Measurements from ENCODE around the gene SLC25A13. TPM values are rescaled to one million over a fixed set of nuclear protein-coding genes. Genes with fewer than 3 reads are reported as not detected.

SLC25A13 gene
- total and polyA plus RNA-seq, 2 of the 4 experiments (the other 2 are of a cell fraction): 7.4 to 11.7 TPM

- ChIA-PET CTCF (no interaction called here), POLR2A (ENCODE audit: unreplicated experiment) (no interaction called here)
- H4K20me1 ChIP-seq (ENCODE audit: insufficient read depth, low read length): no peaks in the 10 kb centered on the region
- no peak overlapping the region for H2AFZ ChIP-seq (replicated peaks; ENCODE audit: low read length, poor library complexity)
- no peaks in the 10 kb centered on the region for H3K9me3 ChIP-seq (ENCODE audit: control insufficient read depth, insufficient read depth, low read length)
- no peak overlapping the region for H3K14ac ChIP-seq (replicated peaks; ENCODE audit: low read depth, low read length)
- peaks cover 3% of the 10 kb centered on the region for H3K27me3 ChIP-seq (ENCODE audit: control insufficient read depth, insufficient read depth, low read length)
- no peak overlapping the region for H3K27ac ChIP-seq (ENCODE audit: insufficient read depth, low read length)
- no TSS peak for BruUV-seq (replicated peaks)
- H3K36me3 ChIP-seq (ENCODE audit: control insufficient read depth, insufficient read depth, low read length): no peaks in the 10 kb centered on the region
- no peaks in the 10 kb centered on the region for H3K9me1 ChIP-seq (ENCODE audit: insufficient read depth, low read length)
- H2BK120ac ChIP-seq (ENCODE audit: low read depth, low read length): no peak overlapping the region
- no peak overlapping the region for H2BK20ac ChIP-seq (ENCODE audit: low read depth, low read length)
- no peak for DNase-seq
- H3K4ac ChIP-seq (ENCODE audit: low read depth, low read length): no peak overlapping the region
- dilution Hi-C loops (cut with HindIII; ENCODE audit: low sequenced_read_pairs, unreplicated experiment) (no loop called here), intact Hi-C loops (cut with micrococcal nuclease) (no loop called here), in situ Hi-C loops (cut with MboI; ENCODE audit: low sequenced_read_pairs) (no loop called here)
- H2BK5ac ChIP-seq (ENCODE audit: low read depth, low read length, poor library complexity, severe bottlenecking): no peak overlapping the region
- no peak overlapping the region for H3K9ac ChIP-seq (ENCODE audit: low read depth, low read length)
- H4K5ac ChIP-seq (ENCODE audit: low read depth, low read length): no peak overlapping the region
- no peak overlapping the region for H4K91ac ChIP-seq (ENCODE audit: insufficient read depth, low read depth, low read length)
- H3K4me3 ChIP-seq (ENCODE audit: insufficient read depth, low read depth, low read length): no peak overlapping the region
- H3K79me1 ChIP-seq (ENCODE audit: low read depth in 1 of 2, low read length in 2 of 2): no peaks in the 10 kb centered on the region
- WGBS, 2 experiments (ENCODE audit: extremely low coverage in 2 of 2, insufficient read length in 1 of 2): no CpG with 5 or more reads among the region's 2 CpGs
- no peak overlapping the region for H2AK5ac ChIP-seq (ENCODE audit: low read depth, low read length)
- no peak for ATAC-seq (ENCODE audit: low read depth)
- H3K4me1 ChIP-seq (ENCODE audit: control insufficient read depth, insufficient read depth, low read length): no peaks in the 10 kb centered on the region
- no peak overlapping the region for H3K18ac ChIP-seq (ENCODE audit: low read depth, low read length)
- no peak overlapping the region for H3K56ac ChIP-seq (ENCODE audit: extremely low read depth, insufficient read depth, low read length)
- TF ChIP-seq MAZ (IDR thresholded peaks at IDR 0.05; ENCODE audit: borderline replicate concordance, low read depth, low read length): no peak
- no peak for TF ChIP-seq RAD21 (IDR thresholded peaks at IDR 0.05; ENCODE audit: low read length)
- no peak for TF ChIP-seq BHLHE40 (IDR thresholded peaks at IDR 0.05; ENCODE audit: low read depth, low read length)
- no peak for TF ChIP-seq USF2 (IDR thresholded peaks at IDR 0.05; ENCODE audit: low read depth, low read length)
- TF ChIP-seq POLR2A (IDR thresholded peaks at IDR 0.05; ENCODE audit: low read depth, low read length): no peak
- TF ChIP-seq FOS (IDR thresholded peaks at IDR 0.05; ENCODE audit: low read depth, low read length): no peak
- no peak for TF ChIP-seq CEBPB (IDR thresholded peaks at IDR 0.05; ENCODE audit: low read depth, low read length)
- TF ChIP-seq MAFK (IDR thresholded peaks at IDR 0.05; ENCODE audit: low read depth, low read length): no peak
- no peak for TF ChIP-seq NFE2L2 (IDR thresholded peaks at IDR 0.05; ENCODE audit: low read depth, low read length)
- TF ChIP-seq ELK1 (IDR thresholded peaks at IDR 0.05; ENCODE audit: borderline replicate concordance, low read depth, low read length): no peak
- no peak for TF ChIP-seq SMC3 (IDR thresholded peaks at IDR 0.05; ENCODE audit: low read depth, low read length)
- no peak for TF ChIP-seq CHD1 (IDR thresholded peaks at IDR 0.05; ENCODE audit: low read depth, low read length)
- TF ChIP-seq MXI1 (IDR thresholded peaks at IDR 0.05; ENCODE audit: borderline replicate concordance, low read depth, low read length): no peak
- TF ChIP-seq CTCF (conservative IDR thresholded peaks at IDR 0.05; ENCODE audit: low read depth, low read length): no peak
- no peak overlapping the region for H4K8ac ChIP-seq (ENCODE audit: low read depth in 2 of 2, low read length in 2 of 2)
- H2BK15ac ChIP-seq (ENCODE audit: low read depth, low read length): no peak overlapping the region
- no peak overlapping the region for H3K23ac ChIP-seq (ENCODE audit: low read depth, low read length)
- H3K4me2 ChIP-seq (ENCODE audit: low read depth, low read length): no peak overlapping the region
- no peak overlapping the region for H2AK9ac ChIP-seq (replicated peaks; ENCODE audit: low read depth, low read length, poor library complexity)
Observed at GRCh38 chr7:96330193-96330592, 8.3 kb upstream of the SLC25A13 start.

Data from IMR-90 (cell line).